Esophagus muscularis mucosa (tissue), 4 donors: Measurements from ENCODE around the gene MAGI1.

Experiments
- EP300 ChIP-seq: sonication (generic); formaldehyde crosslinking; IDR thresholded peaks from one replicate; pipeline ENCODE4 v1.6.1; 2017; ENCODE audit warnings: antibody characterized with exemption
- POLR2A ChIP-seq: fragments of 450-650 bp; IDR thresholded peaks from one replicate; pipeline ENCODE4 v1.6.1; 2017; ENCODE audit warnings: antibody characterized with exemption, moderate library complexity, mild to moderate bottlenecking, low read depth
- POLR2AphosphoS5 ChIP-seq, 2 donors: sonication (generic); formaldehyde crosslinking; IDR thresholded peaks; one replicate each; pipeline ENCODE4 v1.6.1; 2017; ENCODE audit warnings: antibody characterized with exemption in 2 of 2
- TF ChIP-seq, protein P1 (sequence below), 3 experiments: fragments of 200-600 bp in 2 of 3; fragments of 450-650 bp in 1 of 3; sonication (generic) in 2 of 3; IDR thresholded peaks; one replicate each; pipeline ENCODE4 v1.5.1; 2017 to 2019; ENCODE audit warnings: antibody characterized with exemption in 3 of 3, mild to moderate bottlenecking in 2 of 3, moderate library complexity in 1 of 3

DNA sequence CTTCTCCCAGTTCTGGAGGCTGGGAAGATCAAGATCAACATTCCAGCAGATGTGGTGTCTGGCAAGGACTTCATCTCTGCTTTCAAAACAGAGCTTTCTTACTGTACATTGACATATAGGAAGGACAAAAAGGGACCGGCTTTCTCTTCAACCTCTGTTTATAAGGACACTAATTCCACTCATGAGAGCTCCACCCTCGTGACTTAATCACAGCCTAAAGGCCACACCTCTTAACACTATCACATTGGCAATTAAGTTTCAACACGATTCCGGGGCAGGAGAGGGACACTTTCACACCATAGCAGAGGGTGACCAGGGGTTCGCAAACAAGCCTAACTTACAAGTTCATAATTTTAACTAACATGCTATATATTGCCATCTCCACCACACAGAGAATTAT, 231.5 kb downstream of the MAGI1 start:
- TF ChIP-seq, protein P1, sequence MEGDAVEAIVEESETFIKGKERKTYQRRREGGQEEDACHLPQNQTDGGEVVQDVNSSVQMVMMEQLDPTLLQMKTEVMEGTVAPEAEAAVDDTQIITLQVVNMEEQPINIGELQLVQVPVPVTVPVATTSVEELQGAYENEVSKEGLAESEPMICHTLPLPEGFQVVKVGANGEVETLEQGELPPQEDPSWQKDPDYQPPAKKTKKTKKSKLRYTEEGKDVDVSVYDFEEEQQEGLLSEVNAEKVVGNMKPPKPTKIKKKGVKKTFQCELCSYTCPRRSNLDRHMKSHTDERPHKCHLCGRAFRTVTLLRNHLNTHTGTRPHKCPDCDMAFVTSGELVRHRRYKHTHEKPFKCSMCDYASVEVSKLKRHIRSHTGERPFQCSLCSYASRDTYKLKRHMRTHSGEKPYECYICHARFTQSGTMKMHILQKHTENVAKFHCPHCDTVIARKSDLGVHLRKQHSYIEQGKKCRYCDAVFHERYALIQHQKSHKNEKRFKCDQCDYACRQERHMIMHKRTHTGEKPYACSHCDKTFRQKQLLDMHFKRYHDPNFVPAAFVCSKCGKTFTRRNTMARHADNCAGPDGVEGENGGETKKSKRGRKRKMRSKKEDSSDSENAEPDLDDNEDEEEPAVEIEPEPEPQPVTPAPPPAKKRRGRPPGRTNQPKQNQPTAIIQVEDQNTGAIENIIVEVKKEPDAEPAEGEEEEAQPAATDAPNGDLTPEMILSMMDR (IDR thresholded peaks at IDR 0.05): no peak
- TF ChIP-seq POLR2A (no peak), EP300 (no peak), POLR2AphosphoS5 (IDR thresholded peaks at IDR 0.05) (no peak)
